Gastrocnemius medialis (tissue), 4 donors: ENCODE results near the gene SPRR2A. TPM values are rescaled to one million over a fixed set of nuclear protein-coding genes. Genes with fewer than 3 reads are reported as not detected.
"Not testable (repeated sequence)": the region's sequence is repeated elsewhere in the genome, so short reads cannot be mapped to it uniquely, and the experiment has no call there.

Experiments used
- ATAC-seq, 2 donors: fragments of 150-250 bp; one replicate each; pipeline ENCODE4 v1.9.1; 2016
- DNase-seq, 2 donors: peaks; one replicate each; pipeline ENCODE4 v3.0.0-alpha.2; 2019
- H3K27ac ChIP-seq, 4 donors: fragments of 200-600 bp; sonication (generic); 1 replicate in 1 of 4; 2 replicates in 3 of 4; pipeline ENCODE4 v1.5.1; 2016 to 2018; ENCODE audit warnings: mild to moderate bottlenecking in 2 of 4, moderate library complexity in 1 of 4
- H3K27me3 ChIP-seq, 3 donors: fragments of 200-600 bp; sonication (generic) in 2 of 3; 1 replicate in 1 of 3; 2 replicates in 2 of 3; pipeline versions ENCODE4 v1.5.1 to v1.6.0; 2016 to 2019; ENCODE audit warnings: mild to moderate bottlenecking in 1 of 3, moderate library complexity in 1 of 3
- H3K36me3 ChIP-seq, 2 donors: fragments of 200-600 bp; sonication (generic) in 1 of 2; one replicate each; pipeline ENCODE4 v1.5.1; 2017 to 2018
- H3K4me1 ChIP-seq, 2 donors: fragments of 200-600 bp; sonication (generic) in 1 of 2; one replicate each; pipeline ENCODE4 v1.5.1; 2016 to 2017; ENCODE audit warnings: mild to moderate bottlenecking in 2 of 2
- H3K4me3 ChIP-seq, 4 donors: fragments of 200-600 bp; sonication (generic) in 3 of 4; 1 replicate in 1 of 4; 2 replicates in 3 of 4; pipeline ENCODE4 v1.5.1; 2016 to 2019; ENCODE audit warnings: mild to moderate bottlenecking in 2 of 4
- H3K9me3 ChIP-seq, 3 donors: fragments of 200-600 bp; sonication (generic) in 2 of 3; 1 replicate in 1 of 3; 2 replicates in 2 of 3; pipeline ENCODE4 v1.5.1; 2016 to 2019
- POLR2A ChIP-seq, 2 donors: fragments of 450-650 bp; IDR thresholded peaks; one replicate each; pipeline ENCODE4 v1.6.1; 2017; ENCODE audit warnings: antibody characterized with exemption in 2 of 2, mild to moderate bottlenecking in 2 of 2, moderate library complexity in 2 of 2
- in situ Hi-C, 4 donors: fragments of 200-750 bp; cut with MboI; loops; one replicate each; pipeline versions ENCODE4 v1.15.0 to v1.8.0; 2017; ENCODE audit warnings: low sequenced_read_pairs in 4 of 4
- intact Hi-C: fragments of 100-400 bp; cut with DNase I; formaldehyde crosslinking; loops from one replicate; pipeline ENCODE4 v1.15.1; 2023; ENCODE audit warnings: low total_unique reads
- total RNA-seq, 4 donors: library from RNA; depleted of rRNA; stranded (reverse); fragments of >200 nt; gene quantifications; one replicate each; pipeline versions ENCODE4 v1.1.0 to v1.2.3, GENCODE V29; 2016
- TF ChIP-seq, protein P1 (sequence below), 5 experiments: fragments of 450-650 bp in 3 of 5; fragments of 200-600 bp in 2 of 5; sonication (generic) in 2 of 5; IDR thresholded peaks in 4 of 5; conservative IDR thresholded peaks in 1 of 5; 1 replicate in 4 of 5; 2 replicates in 1 of 5; pipeline ENCODE4 v1.5.1; 2016 to 2019; ENCODE audit warnings: antibody characterized with exemption in 5 of 5, mild to moderate bottlenecking in 3 of 5, moderate library complexity in 3 of 5

Gene SPRR2A
- total RNA-seq, 4 donors from 2014 or later, result not detected

- Histone ChIP-seq H3K4me3 (no peak overlapping the region), H3K9me3 (no peaks in the 10 kb centered on the region), H3K27ac (no peak overlapping the region), H3K4me1 (no peaks in the 10 kb centered on the region), H3K27me3 (no peaks in the 10 kb centered on the region), H3K36me3 (no peaks in the 10 kb centered on the region)
- in situ Hi-C loops, result no loop called here
- ATAC-seq (no peak), DNase-seq (no peak)
- TF ChIP-seq POLR2A (IDR thresholded peaks at IDR 0.05), result no peak
- TF ChIP-seq, protein P1, sequence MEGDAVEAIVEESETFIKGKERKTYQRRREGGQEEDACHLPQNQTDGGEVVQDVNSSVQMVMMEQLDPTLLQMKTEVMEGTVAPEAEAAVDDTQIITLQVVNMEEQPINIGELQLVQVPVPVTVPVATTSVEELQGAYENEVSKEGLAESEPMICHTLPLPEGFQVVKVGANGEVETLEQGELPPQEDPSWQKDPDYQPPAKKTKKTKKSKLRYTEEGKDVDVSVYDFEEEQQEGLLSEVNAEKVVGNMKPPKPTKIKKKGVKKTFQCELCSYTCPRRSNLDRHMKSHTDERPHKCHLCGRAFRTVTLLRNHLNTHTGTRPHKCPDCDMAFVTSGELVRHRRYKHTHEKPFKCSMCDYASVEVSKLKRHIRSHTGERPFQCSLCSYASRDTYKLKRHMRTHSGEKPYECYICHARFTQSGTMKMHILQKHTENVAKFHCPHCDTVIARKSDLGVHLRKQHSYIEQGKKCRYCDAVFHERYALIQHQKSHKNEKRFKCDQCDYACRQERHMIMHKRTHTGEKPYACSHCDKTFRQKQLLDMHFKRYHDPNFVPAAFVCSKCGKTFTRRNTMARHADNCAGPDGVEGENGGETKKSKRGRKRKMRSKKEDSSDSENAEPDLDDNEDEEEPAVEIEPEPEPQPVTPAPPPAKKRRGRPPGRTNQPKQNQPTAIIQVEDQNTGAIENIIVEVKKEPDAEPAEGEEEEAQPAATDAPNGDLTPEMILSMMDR (IDR thresholded peaks at IDR 0.05 in 4 of 5, conservative IDR thresholded peaks at IDR 0.05 in 1 of 5), result no peak
- intact Hi-C loops, result no loop called here
These were observed 12.9 kb upstream of the SPRR2A start for GRCh38 chr1:153070243-153070642.

DNA sequence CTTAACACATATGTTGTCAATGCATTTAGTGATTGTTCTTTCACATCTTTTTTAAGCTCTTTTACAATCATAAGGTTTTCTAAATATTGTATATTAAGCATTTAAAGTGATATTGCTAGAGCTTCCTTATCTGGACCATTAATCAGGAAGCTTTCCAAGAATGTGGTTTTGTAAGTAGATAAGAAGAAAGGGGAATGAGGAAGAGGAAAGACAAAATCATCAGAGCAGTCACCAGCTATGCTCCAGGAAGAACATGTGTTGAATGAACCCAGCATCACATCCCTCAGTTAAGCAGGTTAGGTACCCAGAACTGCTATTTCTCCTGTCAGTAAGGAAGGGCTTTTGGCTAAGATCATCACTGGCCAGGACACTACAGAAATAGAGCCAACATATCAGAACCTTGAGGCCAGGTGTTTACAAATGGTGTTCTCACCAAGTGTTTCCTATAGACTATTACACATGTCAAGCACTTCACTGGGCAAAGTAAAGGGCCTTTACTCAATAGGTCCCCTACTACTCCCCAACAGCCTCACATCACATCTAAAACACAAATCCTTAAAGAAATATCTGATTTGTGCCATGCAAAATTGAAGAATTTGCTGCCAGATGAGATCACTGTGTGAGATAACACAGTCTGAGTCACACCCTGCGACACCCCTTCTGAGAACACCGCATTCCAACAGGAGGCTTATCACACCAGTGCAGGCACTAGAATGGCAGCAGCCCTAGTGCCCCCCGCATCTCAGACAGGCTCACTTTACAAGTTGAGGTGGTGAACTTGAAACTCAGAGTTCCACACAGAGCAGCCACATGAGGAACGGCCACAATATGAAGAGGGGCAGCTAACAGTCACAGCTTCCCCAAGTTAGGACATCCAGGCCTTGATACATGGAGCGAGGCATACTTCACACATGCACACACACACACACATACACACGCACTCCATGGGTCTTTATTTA lies 1.8 kb upstream of the SPRR2A start:
- DNase-seq (no peak), ATAC-seq (no peak)
- in situ Hi-C loops, result no loop called here
- H3K36me3 ChIP-seq, result no peaks in the 10 kb centered on the region
- no peaks in the 10 kb centered on the region for H3K9me3 ChIP-seq
- TF ChIP-seq POLR2A (IDR thresholded peaks at IDR 0.05), result no peak
- TF ChIP-seq, protein P1 (IDR thresholded peaks at IDR 0.05 in 4 of 5, conservative IDR thresholded peaks at IDR 0.05 in 1 of 5), result no peak
- H3K4me3 ChIP-seq, result no peak overlapping the region
- H3K27ac ChIP-seq, result no peak overlapping the region
- H3K27me3 ChIP-seq, result no peaks in the 10 kb centered on the region
- intact Hi-C loops, result no loop called here
- no peaks in the 10 kb centered on the region for H3K4me1 ChIP-seq

DNA sequence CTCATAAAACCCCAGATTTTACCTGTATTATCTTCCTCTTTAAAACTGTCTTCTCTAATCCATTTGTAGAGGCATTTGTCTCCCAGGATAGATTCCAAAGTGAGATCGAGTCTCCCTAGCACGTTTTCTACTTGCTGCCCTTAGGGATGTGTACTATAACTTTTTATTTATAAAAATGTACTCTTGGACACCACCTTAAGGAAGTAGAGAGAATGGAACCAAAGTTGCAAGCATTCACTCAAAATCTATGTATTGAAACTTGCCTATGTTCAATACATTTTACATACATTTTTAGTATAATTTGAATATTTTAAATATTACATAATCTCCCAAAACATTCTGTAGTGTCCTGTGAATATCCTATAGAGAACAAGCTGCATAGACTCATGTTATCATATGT lies 842 bp upstream of the SPRR2A start:
- no peaks in the 10 kb centered on the region for H3K9me3 ChIP-seq
- no peak overlapping the region for H3K27ac ChIP-seq
- ATAC-seq (no peak), DNase-seq (no peak)
- no peak overlapping the region for H3K4me3 ChIP-seq
- no peaks in the 10 kb centered on the region for H3K36me3 ChIP-seq
- TF ChIP-seq, protein P1 (IDR thresholded peaks at IDR 0.05 in 4 of 5, conservative IDR thresholded peaks at IDR 0.05 in 1 of 5), result no peak
- TF ChIP-seq POLR2A (IDR thresholded peaks at IDR 0.05), result no peak
- H3K27me3 ChIP-seq, result no peaks in the 10 kb centered on the region
- no peaks in the 10 kb centered on the region for H3K4me1 ChIP-seq
- intact Hi-C loops (no loop called here), in situ Hi-C loops (no loop called here)

- in situ Hi-C loops, intact Hi-C loops, H3K4me3 ChIP-seq, H3K27ac ChIP-seq, H3K27me3 ChIP-seq, DNase-seq, ATAC-seq, H3K36me3 ChIP-seq, H3K9me3 ChIP-seq, H3K4me1 ChIP-seq: not testable (repeated sequence)
These were observed 1.2 kb downstream of the SPRR2A start for GRCh38 chr1:153056111-153056510.

GRCh38 chr1:153049211-153049610 lies 8.1 kb downstream of the SPRR2A start:
- intact Hi-C loops (no loop called here), in situ Hi-C loops (no loop called here)
- DNase-seq (no peak), ATAC-seq (no peak)
- Histone ChIP-seq H3K27ac (no peak overlapping the region), H3K27me3 (no peaks in the 10 kb centered on the region), H3K36me3 (no peaks in the 10 kb centered on the region), H3K9me3 (no peaks in the 10 kb centered on the region), H3K4me3 (no peak overlapping the region), H3K4me1 (no peaks in the 10 kb centered on the region)
- TF ChIP-seq POLR2A (IDR thresholded peaks at IDR 0.05), result no peak
- TF ChIP-seq, protein P1 (IDR thresholded peaks at IDR 0.05 in 4 of 5, conservative IDR thresholded peaks at IDR 0.05 in 1 of 5), result no peak
